Endothelial cell of hepatic sinusoid (primary cell): ENCODE data around the gene SYTL2.

ENCODE experiments used
- in situ Hi-C: cut with HindIII; loops from 2 replicates; pipeline ENCODE4 v1.10.0; 2017; ENCODE audit warnings: low sequenced_read_pairs

SYTL2 gene

GRCh38 chr11:85737738-85738137, 73.2 kb downstream of the SYTL2 start:
- in situ Hi-C loops, result no loop called here

GRCh38 chr11:85735876-85736460, 75.0 kb downstream of the SYTL2 start:
- in situ Hi-C loops, result no loop called here

GRCh38 chr11:85732965-85733364, 78.0 kb downstream of the SYTL2 start:
- in situ Hi-C loops, result no loop called here

- in situ Hi-C loops, result no loop called here
Measured at GRCh38 chr11:85726381-85726780, 84.6 kb downstream of the SYTL2 start.

GRCh38 chr11:85725510-85726258, 85.3 kb downstream of the SYTL2 start:
- in situ Hi-C loops, result no loop called here

- in situ Hi-C loops, result no loop called here
Measured at GRCh38 chr11:85724748-85725465, 86.0 kb downstream of the SYTL2 start.

GRCh38 chr11:85723088-85723487, 87.9 kb downstream of the SYTL2 start:
- in situ Hi-C loops, result no loop called here

- in situ Hi-C loops, result no loop called here
Measured at GRCh38 chr11:85721191-85721590, 89.8 kb downstream of the SYTL2 start.

- in situ Hi-C loops, result no loop called here
Measured at GRCh38 chr11:85718991-85719807, 91.7 kb downstream of the SYTL2 start.

- in situ Hi-C loops, result no loop called here
Measured at GRCh38 chr11:85718126-85718943, 92.6 kb downstream of the SYTL2 start.

- in situ Hi-C loops, result no loop called here
Measured at GRCh38 chr11:85717429-85717828, 93.5 kb downstream of the SYTL2 start.

- in situ Hi-C loops, result no loop called here
Measured at GRCh38 chr11:85712953-85713352, 98.0 kb downstream of the SYTL2 start.

- in situ Hi-C loops, result no loop called here
Measured at GRCh38 chr11:85710917-85711316, 100.0 kb downstream of the SYTL2 start.

- in situ Hi-C loops, result no loop called here
Measured at GRCh38 chr11:85709941-85710702, 100.8 kb downstream of the SYTL2 start.

- in situ Hi-C loops, result no loop called here
Measured at GRCh38 chr11:85705800-85706199, 105.1 kb downstream of the SYTL2 start.

- in situ Hi-C loops, result no loop called here
Measured at GRCh38 chr11:85704967-85705366, 106.0 kb downstream of the SYTL2 start.

GRCh38 chr11:85699957-85700741, 110.8 kb downstream of the SYTL2 start:
- in situ Hi-C loops, result no loop called here

- in situ Hi-C loops, result no loop called here
Measured at GRCh38 chr11:85698195-85698594, 112.7 kb downstream of the SYTL2 start.

GRCh38 chr11:85697747-85698146, 113.2 kb downstream of the SYTL2 start:
- in situ Hi-C loops, result no loop called here
